Ovary (tissue), 9 donors: ENCODE measurements around the gene LRRC14B. TPM values are rescaled to one million over a fixed set of nuclear protein-coding genes. Genes with fewer than 3 reads are reported as not detected.

ENCODE experiments used
- DNase-seq, 5 donors: peaks; one replicate each; pipeline ENCODE4 v3.0.0-alpha.2; 2019 to 2020
- H3K27ac ChIP-seq, 2 donors: fragments of 200-600 bp; one replicate each; pipeline versions ENCODE4 v1.5.1 to v1.8.0; 2019 to 2022
- H3K27me3 ChIP-seq: fragments of 200-600 bp; one replicate; pipeline ENCODE4 v1.8.0; 2022
- H3K36me3 ChIP-seq: fragments of 200-600 bp; sonication (generic); one replicate; pipeline ENCODE4 v1.5.1; 2019
- H3K4me1 ChIP-seq: one replicate; pipeline ENCODE4 v1.8.1; 2013; ENCODE audit warnings: mild to moderate bottlenecking, moderate library complexity; ENCODE audit not compliant: insufficient read depth
- H3K4me3 ChIP-seq: fragments of 200-600 bp; sonication (generic); one replicate; pipeline ENCODE4 v1.5.1; 2017
- H3K9me3 ChIP-seq, 2 donors: fragments of 200-600 bp in 1 of 2; sonication (generic) in 1 of 2; one replicate each; pipeline versions ENCODE4 v1.5.1 to v1.8.1; 2013 to 2019; ENCODE audit warnings: mild to moderate bottlenecking in 1 of 2, moderate library complexity in 1 of 2
- CTCF ChIP-seq, 3 donors: fragments of 450-650 bp in 2 of 3; fragments of 200-600 bp in 1 of 3; IDR thresholded peaks; one replicate each; pipeline versions ENCODE4 v1.5.1 to v1.8.0; 2016 to 2022; ENCODE audit warnings: antibody characterized with exemption in 3 of 3, mild to moderate bottlenecking in 1 of 3
- EP300 ChIP-seq: sonication (generic); formaldehyde crosslinking; IDR thresholded peaks from one replicate; pipeline ENCODE4 v1.6.1; 2017; ENCODE audit warnings: antibody characterized with exemption
- POLR2A ChIP-seq: fragments of 450-650 bp; IDR thresholded peaks from one replicate; pipeline ENCODE4 v1.6.1; 2017; ENCODE audit warnings: antibody characterized with exemption, mild to moderate bottlenecking, moderate library complexity
- WGBS, 3 donors: extraction: QIAGEN DNeasy Blood & Tissue Kit in 1 of 3; methylation state at CpG; one replicate each; pipeline versions ENCODE4 v1.1.5 to v1.1.7; 2013 to 2017; 5-methylcytosine and 5-hydroxymethylcytosine counted together
- intact Hi-C, 4 donors: fragments of 100-400 bp; cut with DNase I; formaldehyde crosslinking; loops; one replicate each; pipeline versions ENCODE4 v1.11.0 to v1.15.1; 2022 to 2023
- polyA plus RNA-seq, 2 donors: library from polyadenylated mRNA; stranded (reverse); fragments of 200-250 nt in 1 of 2; fragments of 350-450 nt in 1 of 2; fragmentation: Illumina TruSeq in 1 of 2; extraction: RNeasy Lipid Tissue Mini Kit (QIAGEN cat#74804) in 1 of 2; gene quantifications; one replicate each; pipeline ENCODE4 v1.2.3, GENCODE V29; 2013 to 2014
- total RNA-seq, 7 donors: library from RNA; depleted of rRNA in 2 of 7; stranded (reverse); fragments of >200 nt in 2 of 7; fragmentation: NEBNext Ultra II Directional in 3 of 7; extraction: Animal tissue kit (Norgen Biotek cat#: 25700) in 3 of 7; gene quantifications; one replicate each; pipeline versions ENCODE4 v1.1.0 to v1.2.4, GENCODE V29; 2016 to 2023
- donor health status: DM: no; HTN: no; CAD: no; lungs with moderate emphysema.
- donor health status: DM: no; HTN: no; CAD: no.
- donor health status: Bipolar disorder and iron deficiency.
- donor health status: DM: yes; HTN: yes; CAD: no.
- donor health status: DM: no; HTN: no; CAD: no.
- donor health status: DM: yes; HTN: yes; CAD: no.

The LRRC14B gene
- total and polyA plus RNA-seq, 9 donors: 0.04 to 0.92 (median 0.38) TPM; not detected in 6

GRCh38 chr5:155651-156410, 35.5 kb upstream of the LRRC14B start:
- peaks cover 2% of the 10 kb centered on the region for H3K4me1 ChIP-seq
- DNase-seq: no peak
- no peaks in the 10 kb centered on the region for H3K27me3 ChIP-seq
- no peaks in the 10 kb centered on the region for H3K36me3 ChIP-seq
- WGBS, 3 donors: 89 to 90% (median 89%) methylated on average over 23 of the region's 23 CpGs
- intact Hi-C loops: no loop called here
- H3K4me3 ChIP-seq: no peak overlapping the region
- no peak overlapping the region for H3K27ac ChIP-seq
- TF ChIP-seq EP300 (no peak), POLR2A (no peak), CTCF (IDR thresholded peaks at IDR 0.05) (no peak)
- no peaks in the 10 kb centered on the region for H3K9me3 ChIP-seq

GRCh38 chr5:156411-157072, 34.8 kb upstream of the LRRC14B start:
- no peak overlapping the region for H3K4me3 ChIP-seq
- no peak overlapping the region for H3K27ac ChIP-seq
- TF ChIP-seq CTCF (IDR thresholded peaks at IDR 0.05) (no peak), EP300 (no peak), POLR2A (no peak)
- no peaks in the 10 kb centered on the region for H3K36me3 ChIP-seq
- DNase-seq: no peak
- 83 to 84% (median 84%) methylated on average over 17 of the region's 17 CpGs for WGBS, 3 donors
- H3K27me3 ChIP-seq: no peaks in the 10 kb centered on the region
- H3K9me3 ChIP-seq: no peaks in the 10 kb centered on the region
- H3K4me1 ChIP-seq: peaks cover 2% of the 10 kb centered on the region
- intact Hi-C loops: no loop called here

- TF ChIP-seq POLR2A (no peak), CTCF (IDR thresholded peaks at IDR 0.05) (no peak), EP300 (no peak)
- DNase-seq: peak in 1 of 5 donors; percentile 3
- H3K27ac ChIP-seq: no peak overlapping the region
- H3K36me3 ChIP-seq: no peaks in the 10 kb centered on the region
- peaks cover 2% of the 10 kb centered on the region for H3K4me1 ChIP-seq
- intact Hi-C loops: no loop called here
- no peaks in the 10 kb centered on the region for H3K9me3 ChIP-seq
- 91 to 94% (median 92%) methylated on average over 12 of the region's 12 CpGs for WGBS, 3 donors
- no peaks in the 10 kb centered on the region for H3K27me3 ChIP-seq
- H3K4me3 ChIP-seq: no peak overlapping the region
These were observed 34.1 kb upstream of the LRRC14B start for GRCh38 chr5:157126-157715.

- DNase-seq: peak in 1 of 5 donors; percentile 7
- H3K36me3 ChIP-seq: no peaks in the 10 kb centered on the region
- H3K27me3 ChIP-seq: no peaks in the 10 kb centered on the region
- H3K4me1 ChIP-seq: peaks cover 2% of the 10 kb centered on the region
- H3K27ac ChIP-seq: no peak overlapping the region
- no peak overlapping the region for H3K4me3 ChIP-seq
- no peaks in the 10 kb centered on the region for H3K9me3 ChIP-seq
- intact Hi-C loops: no loop called here
- TF ChIP-seq POLR2A (no peak), CTCF (IDR thresholded peaks at IDR 0.05) (no peak), EP300 (no peak)
- 84 to 89% (median 84%) methylated on average over 10 to 11 of the region's 11 CpGs for WGBS, 3 donors
These were observed 33.5 kb upstream of the LRRC14B start for GRCh38 chr5:157801-158200.
